MG63 (cell line): ENCODE data around the gene SCARB1. TPM values are rescaled to one million over a fixed set of nuclear protein-coding genes. Genes with fewer than 3 reads are reported as not detected.

Experiments
- DNase-seq: peaks from one replicate; pipeline ENCODE4 v3.0.0-alpha.2; 2020
- H3K27me3 ChIP-seq: fragments of 250-450 bp; sonication (Bioruptor Pico); 2 replicates; pipeline ENCODE4 v1.5.1; 2020; ENCODE audit warnings: mild to moderate bottlenecking, moderate library complexity
- H3K36me3 ChIP-seq: fragments of 250-450 bp; sonication (Bioruptor Pico); 2 replicates; pipeline ENCODE4 v1.5.1; 2020; ENCODE audit warnings: mild to moderate bottlenecking, moderate library complexity
- H3K4me3 ChIP-seq: fragments of 250-450 bp; sonication (Bioruptor Pico); 2 replicates; pipeline ENCODE4 v1.5.1; 2020; ENCODE audit warnings: mild to moderate bottlenecking, moderate library complexity
- H3K9me3 ChIP-seq: fragments of 250-450 bp; sonication (Bioruptor Pico); 2 replicates; pipeline ENCODE4 v1.5.1; 2020; ENCODE audit warnings: mild to moderate bottlenecking, moderate library complexity
- total RNA-seq: library from RNA; depleted of rRNA; stranded (reverse); fragments of >200 nt; shearing (Covaris generic); gene quantifications from 2 replicates; pipeline ENCODE4 v1.2.3, GENCODE V29; 2014; ENCODE audit warnings: low replicate concordance

The SCARB1 gene
- total RNA-seq, 1 experiment from 2014 or later, result 35.4 TPM

- no peaks in the 10 kb centered on the region for H3K27me3 ChIP-seq
- no peak for DNase-seq
- H3K9me3 ChIP-seq, result no peaks in the 10 kb centered on the region
- H3K4me3 ChIP-seq, result no peak overlapping the region
- H3K36me3 ChIP-seq, result peaks cover 9% of the 10 kb centered on the region
Measured at GRCh38 chr12:124783087-124783486, 80.6 kb downstream of the SCARB1 start.

GRCh38 chr12:124782132-124782531, 81.5 kb downstream of the SCARB1 start:
- no peak for DNase-seq
- H3K27me3 ChIP-seq, result no peaks in the 10 kb centered on the region

GRCh38 chr12:124780752-124781685, 82.6 kb downstream of the SCARB1 start:
- Histone ChIP-seq H3K36me3 (peaks cover 7% of the 10 kb centered on the region), H3K27me3 (no peaks in the 10 kb centered on the region), H3K4me3 (no peak overlapping the region), H3K9me3 (no peaks in the 10 kb centered on the region)
- peak; percentile 59 for DNase-seq

More at GRCh38 chr12:124782132-124782531, 81.5 kb downstream of the SCARB1 start:
- H3K4me3 ChIP-seq, result no peak overlapping the region
- peaks cover 9% of the 10 kb centered on the region for H3K36me3 ChIP-seq
- H3K9me3 ChIP-seq, result no peaks in the 10 kb centered on the region

- Histone ChIP-seq H3K27me3 (no peaks in the 10 kb centered on the region), H3K36me3 (peaks cover 4% of the 10 kb centered on the region; the same call in 1 of the 2 replicates), H3K9me3 (no peaks in the 10 kb centered on the region), H3K4me3 (no peak overlapping the region)
- no peak for DNase-seq
Measured at GRCh38 chr12:124780336-124780735, 83.3 kb downstream of the SCARB1 start.

- peaks cover 4% of the 10 kb centered on the region; the same call in 1 of the 2 replicates for H3K36me3 ChIP-seq
- H3K27me3 ChIP-seq, result no peaks in the 10 kb centered on the region
- DNase-seq, result no peak
- H3K9me3 ChIP-seq, result no peaks in the 10 kb centered on the region
- H3K4me3 ChIP-seq, result no peak overlapping the region
Measured at GRCh38 chr12:124779161-124780141, 84.2 kb downstream of the SCARB1 start.

- Histone ChIP-seq H3K4me3 (no peak overlapping the region), H3K36me3 (peaks cover 4% of the 10 kb centered on the region; the same call in 1 of the 2 replicates), H3K27me3 (no peaks in the 10 kb centered on the region), H3K9me3 (no peaks in the 10 kb centered on the region)
- no peak for DNase-seq
Measured at GRCh38 chr12:124778411-124778810, 85.3 kb downstream of the SCARB1 start.

- Histone ChIP-seq H3K4me3 (no peak overlapping the region), H3K9me3 (no peaks in the 10 kb centered on the region), H3K27me3 (no peaks in the 10 kb centered on the region), H3K36me3 (peaks cover 4% of the 10 kb centered on the region; the same call in 1 of the 2 replicates)
- no peak for DNase-seq
Measured at GRCh38 chr12:124777399-124778372, 86.0 kb downstream of the SCARB1 start.

GRCh38 chr12:124776125-124776513, 87.5 kb downstream of the SCARB1 start:
- DNase-seq, result no peak
- Histone ChIP-seq H3K27me3 (no peaks in the 10 kb centered on the region), H3K4me3 (no peak overlapping the region), H3K9me3 (no peaks in the 10 kb centered on the region), H3K36me3 (no peaks in the 10 kb centered on the region; the same call in 1 of the 2 replicates)

- H3K36me3 ChIP-seq, result no peaks in the 10 kb centered on the region; the same call in 1 of the 2 replicates
- no peaks in the 10 kb centered on the region for H3K27me3 ChIP-seq
- H3K9me3 ChIP-seq, result no peaks in the 10 kb centered on the region
- DNase-seq, result peak; percentile 83
- H3K4me3 ChIP-seq, result peak overlapping the region; percentile 15
Measured at GRCh38 chr12:124774462-124775167, 89.0 kb downstream of the SCARB1 start.

- Histone ChIP-seq H3K9me3 (no peaks in the 10 kb centered on the region), H3K4me3 (no peak overlapping the region), H3K36me3 (no peaks in the 10 kb centered on the region; the same call in 1 of the 2 replicates), H3K27me3 (no peaks in the 10 kb centered on the region)
- DNase-seq, result no peak
Measured at GRCh38 chr12:124774054-124774461, 89.6 kb downstream of the SCARB1 start.

- no peak for DNase-seq
- Histone ChIP-seq H3K4me3 (no peak overlapping the region), H3K27me3 (no peaks in the 10 kb centered on the region), H3K36me3 (no peaks in the 10 kb centered on the region), H3K9me3 (no peaks in the 10 kb centered on the region)
Measured at GRCh38 chr12:124772289-124773170, 91.1 kb downstream of the SCARB1 start.

GRCh38 chr12:124771462-124772288, 92.0 kb downstream of the SCARB1 start:
- no peaks in the 10 kb centered on the region for H3K27me3 ChIP-seq
- H3K9me3 ChIP-seq, result no peaks in the 10 kb centered on the region
- peak; percentile 66 for DNase-seq
- H3K4me3 ChIP-seq, result no peak overlapping the region
- H3K36me3 ChIP-seq, result no peaks in the 10 kb centered on the region

- no peak overlapping the region for H3K4me3 ChIP-seq
- no peaks in the 10 kb centered on the region for H3K36me3 ChIP-seq
- H3K9me3 ChIP-seq, result no peaks in the 10 kb centered on the region
- no peaks in the 10 kb centered on the region for H3K27me3 ChIP-seq
- no peak for DNase-seq
Measured at GRCh38 chr12:124770728-124771127, 92.9 kb downstream of the SCARB1 start.
